Nephron (organoid): ENCODE data around the gene PARD3.

ENCODE experiments used
- H3K27ac Mint-ChIP-seq, 3 experiments: 2 replicates each; pipeline ENCODE4 v1.8.0; 2020; ENCODE audit warnings: mixed read lengths in 3 of 3, mild to moderate bottlenecking in 2 of 3, moderate library complexity in 1 of 3
- H3K27me3 Mint-ChIP-seq: 2 replicates; pipeline ENCODE4 v1.8.0; 2021; ENCODE audit warnings: low read depth, mild to moderate bottlenecking, moderate library complexity, mixed read lengths
- H3K36me3 Mint-ChIP-seq: 2 replicates; pipeline ENCODE4 v1.8.0; 2020; ENCODE audit warnings: low read depth, mixed read lengths
- H3K4me1 Mint-ChIP-seq: 2 replicates; pipeline ENCODE4 v1.8.0; 2020; ENCODE audit warnings: mixed read lengths
- H3K4me3 Mint-ChIP-seq, 3 experiments: 2 replicates each; pipeline ENCODE4 v1.8.0; 2020; ENCODE audit warnings: mild to moderate bottlenecking in 3 of 3, mixed read lengths in 3 of 3, moderate library complexity in 2 of 3
- H3K9me3 Mint-ChIP-seq: 2 replicates; pipeline ENCODE4 v1.8.0; 2020; ENCODE audit warnings: mixed read lengths
- CTCF ChIP-seq, 3 experiments: fragments of 200-600 bp; sonication (generic); IDR thresholded peaks; one replicate each; pipeline ENCODE4 v1.5.0; 2021; ENCODE audit warnings: antibody characterized with exemption in 3 of 3; ENCODE audit not compliant: unreplicated experiment in 3 of 3

PARD3 gene

GRCh38 chr10:34581801-34582532 is 233.1 kb downstream of the PARD3 start:
- Mint-ChIP-seq H3K36me3 (no peaks in the 10 kb centered on the region), H3K27me3 (no peaks in the 10 kb centered on the region), H3K27ac (peak overlapping the region; percentile 45 to 76 (median 65)), H3K4me1 (peaks cover 50% of the 10 kb centered on the region), H3K9me3 (no peaks in the 10 kb centered on the region), H3K4me3 (no peak overlapping the region)
- TF ChIP-seq CTCF (IDR thresholded peaks at IDR 0.05; ENCODE audit: unreplicated experiment in 3 of 3): no peak

GRCh38 chr10:34580643-34581042 is 234.5 kb downstream of the PARD3 start:
- Mint-ChIP-seq H3K4me1 (peaks cover 63% of the 10 kb centered on the region), H3K27ac (peak overlapping the region; percentile 21 to 38 (median 26)), H3K36me3 (no peaks in the 10 kb centered on the region), H3K4me3 (no peak overlapping the region), H3K9me3 (no peaks in the 10 kb centered on the region), H3K27me3 (no peaks in the 10 kb centered on the region)
- no peak for TF ChIP-seq CTCF (IDR thresholded peaks at IDR 0.05; ENCODE audit: unreplicated experiment in 3 of 3)

GRCh38 chr10:34580214-34580613 is 234.9 kb downstream of the PARD3 start:
- H3K9me3 Mint-ChIP-seq: no peaks in the 10 kb centered on the region
- no peak for TF ChIP-seq CTCF (IDR thresholded peaks at IDR 0.05; ENCODE audit: unreplicated experiment in 3 of 3)
- no peaks in the 10 kb centered on the region for H3K36me3 Mint-ChIP-seq
- H3K4me1 Mint-ChIP-seq: peaks cover 66% of the 10 kb centered on the region
- no peaks in the 10 kb centered on the region for H3K27me3 Mint-ChIP-seq
- no peak overlapping the region for H3K4me3 Mint-ChIP-seq
- peak overlapping the region in 1 of 3 experiments; percentile 38 for H3K27ac Mint-ChIP-seq

GRCh38 chr10:34578468-34578867 is 236.6 kb downstream of the PARD3 start:
- Mint-ChIP-seq H3K4me1 (peaks cover 65% of the 10 kb centered on the region), H3K27me3 (no peaks in the 10 kb centered on the region), H3K4me3 (no peak overlapping the region), H3K27ac (no peak overlapping the region), H3K9me3 (no peaks in the 10 kb centered on the region), H3K36me3 (no peaks in the 10 kb centered on the region)
- TF ChIP-seq CTCF (IDR thresholded peaks at IDR 0.05; ENCODE audit: unreplicated experiment in 3 of 3): no peak

- peaks cover 55% of the 10 kb centered on the region for H3K4me1 Mint-ChIP-seq
- no peaks in the 10 kb centered on the region for H3K9me3 Mint-ChIP-seq
- TF ChIP-seq CTCF (IDR thresholded peaks at IDR 0.05; ENCODE audit: unreplicated experiment in 3 of 3): no peak
- H3K27me3 Mint-ChIP-seq: no peaks in the 10 kb centered on the region
- peak overlapping the region; percentile 6 to 23 (median 16) for H3K27ac Mint-ChIP-seq
- H3K4me3 Mint-ChIP-seq: no peak overlapping the region
- H3K36me3 Mint-ChIP-seq: no peaks in the 10 kb centered on the region
These were observed 238.3 kb downstream of the PARD3 start for GRCh38 chr10:34576797-34577196.

- Mint-ChIP-seq H3K9me3 (no peaks in the 10 kb centered on the region), H3K36me3 (no peaks in the 10 kb centered on the region), H3K27me3 (no peaks in the 10 kb centered on the region), H3K27ac (peak overlapping the region; percentile 6 to 54 (median 23)), H3K4me1 (peaks cover 50% of the 10 kb centered on the region), H3K4me3 (no peak overlapping the region)
- no peak for TF ChIP-seq CTCF (IDR thresholded peaks at IDR 0.05; ENCODE audit: unreplicated experiment in 3 of 3)
These were observed 239.2 kb downstream of the PARD3 start for GRCh38 chr10:34575882-34576281.
